GM18519 (cell line): ENCODE data around the gene BACH2.
A peak's percentile ranks its signal among the peaks of the same experiment; 100 is the strongest.
"Not testable (repeated sequence)": the region's sequence is repeated elsewhere in the genome, so short reads cannot be mapped to it uniquely, and the experiment has no call there.

ENCODE experiments used
- ATAC-seq: cut with Tn5 transposase; IDR thresholded peaks from one replicate; pipeline ENCODE4 v1.9.1; 2021; ENCODE audit warnings: mild to moderate bottlenecking, moderate library complexity; ENCODE audit not compliant: unreplicated experiment, low FRiP score

Gene BACH2

DNA sequence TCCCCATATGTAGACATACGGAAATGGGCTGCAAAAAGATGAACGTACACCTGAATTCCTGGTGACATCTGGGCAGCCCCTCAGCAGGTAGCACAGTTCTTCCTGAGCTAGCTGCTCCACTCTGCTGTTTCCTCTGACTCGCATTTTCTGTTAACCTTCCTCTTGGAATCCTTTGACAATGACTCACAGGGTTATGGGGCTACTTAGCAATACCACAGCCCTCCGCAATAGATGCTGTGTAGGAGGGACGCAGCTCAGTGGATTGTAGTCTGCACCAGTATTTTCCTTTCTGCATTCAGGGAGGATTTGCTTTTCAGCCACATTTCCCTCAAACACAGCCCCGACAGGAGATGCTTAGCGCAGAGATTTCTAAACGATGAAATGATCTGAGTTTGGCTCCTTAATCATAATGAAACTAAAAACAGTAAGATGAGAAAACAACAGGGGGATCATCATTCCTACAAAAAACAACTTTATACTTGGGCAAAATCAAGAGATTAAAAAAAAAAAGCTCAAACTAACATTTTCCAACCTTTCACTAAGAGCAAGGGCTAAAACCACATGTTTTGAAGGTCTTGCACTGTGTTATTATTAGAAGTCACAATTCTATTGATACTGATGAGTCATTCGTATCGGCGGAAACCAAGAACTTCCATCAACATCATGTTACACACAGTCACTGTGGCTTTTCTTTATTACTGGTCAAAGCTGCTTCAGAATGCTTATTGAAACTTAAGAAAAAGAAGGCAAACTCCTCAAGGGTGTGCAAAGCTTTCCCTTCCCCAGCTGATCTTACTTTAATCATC lies 12.2 kb downstream of the BACH2 start:
- peak; percentile 92 for ATAC-seq

- not testable (repeated sequence) for ATAC-seq
Measured at GRCh38 chr6:90282265-90282664, 14.4 kb downstream of the BACH2 start.

GRCh38 chr6:90278129-90278528 lies 18.5 kb downstream of the BACH2 start:
- ATAC-seq = no peak

DNA sequence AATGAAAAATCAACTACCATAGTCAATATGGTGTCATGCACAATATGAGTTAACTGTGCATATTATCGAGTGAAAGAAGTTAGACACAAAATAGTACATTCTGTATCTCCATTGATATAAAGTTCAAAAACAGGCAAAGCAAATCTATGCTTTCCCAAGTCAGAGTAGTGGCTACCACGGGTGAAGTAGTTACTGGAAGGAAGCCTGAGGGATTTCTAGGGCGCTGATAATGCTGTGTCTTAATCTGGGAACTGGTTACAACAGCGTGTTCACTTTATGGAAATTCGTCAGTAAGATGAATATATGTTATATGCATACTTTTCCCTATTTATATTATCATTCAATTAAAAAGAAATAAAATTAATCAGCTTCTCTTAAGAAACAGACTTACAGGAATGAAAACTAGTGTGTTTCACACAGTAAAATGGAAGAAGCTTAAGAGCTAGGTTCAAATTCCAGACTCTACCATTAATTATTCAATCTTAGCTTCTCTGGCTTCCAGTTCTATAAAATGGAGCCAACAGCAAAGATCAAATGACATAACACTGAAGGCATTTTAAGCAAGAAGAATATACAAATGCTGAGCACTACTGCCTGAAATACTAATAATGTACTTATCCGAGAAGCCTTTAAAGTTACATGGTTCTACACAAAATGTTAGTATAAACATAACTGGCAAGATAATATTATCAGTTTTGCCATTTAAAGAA lies 19.2 kb downstream of the BACH2 start:
- ATAC-seq = no peak

DNA sequence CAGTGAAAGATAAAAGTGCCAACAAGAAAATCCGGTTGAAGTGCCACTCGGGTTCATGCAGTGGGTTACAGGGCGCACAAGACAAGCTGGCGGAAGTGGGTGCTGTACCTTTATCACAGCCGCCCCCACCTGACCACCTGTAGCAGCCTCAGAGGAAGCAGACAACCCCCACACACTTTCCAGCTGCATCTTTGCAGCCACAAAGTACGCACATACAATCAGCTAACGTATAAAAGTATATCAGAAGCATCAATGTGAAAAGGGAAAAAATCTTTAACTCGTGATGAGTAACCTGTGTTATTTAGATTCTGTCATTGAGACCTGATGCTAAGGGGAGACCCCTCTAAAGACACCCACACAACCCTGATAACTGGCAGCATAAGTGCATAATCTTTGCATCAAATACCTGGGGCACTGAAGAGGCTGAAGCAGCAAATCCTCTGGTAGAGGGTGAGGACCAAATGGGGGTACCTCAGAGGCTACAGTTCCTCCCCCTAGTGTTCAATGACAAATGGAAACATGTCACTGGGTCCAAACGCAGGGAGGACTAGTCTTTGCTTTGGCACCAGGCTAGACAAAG lies 22.1 kb downstream of the BACH2 start:
- no peak for ATAC-seq

DNA sequence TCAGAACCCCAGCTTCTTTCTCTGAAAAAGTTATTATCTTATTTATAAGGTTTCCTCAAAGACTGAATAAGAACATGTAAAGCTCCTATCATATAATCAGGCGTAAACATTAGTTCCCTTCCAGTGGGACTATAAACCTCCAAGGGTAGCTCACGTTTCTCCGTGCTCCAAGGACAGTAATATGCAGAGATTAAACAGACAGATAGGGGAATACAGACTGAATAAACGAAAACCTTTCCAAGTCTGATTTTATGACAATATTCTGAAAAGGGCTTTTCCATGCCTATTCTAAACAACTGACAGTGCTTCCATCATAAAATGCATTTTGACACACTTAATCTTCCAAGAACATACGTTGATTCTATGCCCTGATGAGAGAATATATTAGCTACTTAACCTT lies 22.8 kb downstream of the BACH2 start:
- ATAC-seq = no peak

- no peak for ATAC-seq
Measured at GRCh38 chr6:90272895-90273294, 23.7 kb downstream of the BACH2 start.

- ATAC-seq = no peak
Measured at GRCh38 chr6:90271831-90272230, 24.8 kb downstream of the BACH2 start.

- no peak for ATAC-seq
Measured at GRCh38 chr6:90269334-90269733, 27.3 kb downstream of the BACH2 start.

GRCh38 chr6:90268178-90268577 lies 28.5 kb downstream of the BACH2 start:
- ATAC-seq = no peak

GRCh38 chr6:90266905-90267621 lies 29.6 kb downstream of the BACH2 start:
- no peak for ATAC-seq

DNA sequence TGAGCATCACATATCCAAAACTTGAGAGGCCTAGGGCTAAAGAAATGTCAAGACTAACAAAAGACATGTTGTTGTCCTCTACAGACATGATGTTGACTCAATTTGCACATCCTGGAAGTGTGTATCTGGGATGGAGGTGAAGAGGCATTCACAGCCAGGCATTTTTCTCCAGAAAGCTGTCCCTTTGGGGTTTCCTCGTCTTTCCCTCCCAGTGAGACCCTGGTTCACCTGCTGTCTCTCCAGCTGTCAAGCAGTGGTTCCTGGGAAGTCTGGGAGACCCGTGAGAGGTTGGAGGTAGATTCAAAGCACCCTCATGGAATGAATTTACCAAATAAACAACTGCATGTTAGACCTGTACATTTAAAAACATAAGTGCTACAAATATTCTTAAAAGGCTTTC lies 32.1 kb downstream of the BACH2 start:
- no peak for ATAC-seq

GRCh38 chr6:90263633-90264032 lies 33.0 kb downstream of the BACH2 start:
- no peak for ATAC-seq

DNA sequence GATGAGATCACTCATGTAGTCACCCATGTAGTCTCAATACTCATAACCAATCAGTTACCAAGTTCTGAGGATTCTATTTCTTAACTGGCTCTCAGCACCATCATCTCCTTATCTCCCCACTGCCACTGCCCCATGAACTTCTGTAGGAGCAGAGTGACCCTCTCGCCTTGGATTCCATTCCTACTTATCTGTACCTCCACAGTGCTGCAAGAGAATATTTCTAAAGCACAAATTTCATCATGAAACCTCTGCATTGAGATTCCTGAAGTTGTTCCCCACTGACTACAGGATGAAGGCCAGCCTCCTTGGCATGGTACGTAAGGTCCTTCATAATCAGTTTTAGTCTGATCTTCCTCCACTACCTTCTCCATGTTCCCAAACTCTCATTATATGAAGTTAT lies 34.8 kb downstream of the BACH2 start:
- ATAC-seq = no peak

GRCh38 chr6:90257486-90257738 lies 39.2 kb downstream of the BACH2 start:
- ATAC-seq = no peak

GRCh38 chr6:90256698-90257485 lies 39.8 kb downstream of the BACH2 start:
- no peak for ATAC-seq

DNA sequence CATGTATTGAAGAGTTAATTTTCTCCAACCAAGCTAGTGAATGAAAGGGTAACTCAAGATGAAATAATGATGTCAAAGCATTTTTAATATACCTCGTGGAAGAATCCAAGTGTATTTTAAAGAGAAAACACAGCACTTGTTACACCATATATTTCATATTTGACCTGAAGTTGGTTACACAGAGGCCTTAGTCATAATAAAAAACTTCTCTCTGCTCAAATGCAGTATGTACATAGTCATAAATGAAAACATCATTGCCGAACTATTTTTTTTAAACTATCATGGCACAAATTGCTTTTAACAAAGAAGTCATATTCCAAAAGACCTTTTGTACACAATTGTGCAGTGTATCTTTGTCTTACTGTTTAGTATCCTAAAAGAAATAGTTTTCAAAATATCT lies 43.0 kb downstream of the BACH2 start:
- no peak for ATAC-seq

DNA sequence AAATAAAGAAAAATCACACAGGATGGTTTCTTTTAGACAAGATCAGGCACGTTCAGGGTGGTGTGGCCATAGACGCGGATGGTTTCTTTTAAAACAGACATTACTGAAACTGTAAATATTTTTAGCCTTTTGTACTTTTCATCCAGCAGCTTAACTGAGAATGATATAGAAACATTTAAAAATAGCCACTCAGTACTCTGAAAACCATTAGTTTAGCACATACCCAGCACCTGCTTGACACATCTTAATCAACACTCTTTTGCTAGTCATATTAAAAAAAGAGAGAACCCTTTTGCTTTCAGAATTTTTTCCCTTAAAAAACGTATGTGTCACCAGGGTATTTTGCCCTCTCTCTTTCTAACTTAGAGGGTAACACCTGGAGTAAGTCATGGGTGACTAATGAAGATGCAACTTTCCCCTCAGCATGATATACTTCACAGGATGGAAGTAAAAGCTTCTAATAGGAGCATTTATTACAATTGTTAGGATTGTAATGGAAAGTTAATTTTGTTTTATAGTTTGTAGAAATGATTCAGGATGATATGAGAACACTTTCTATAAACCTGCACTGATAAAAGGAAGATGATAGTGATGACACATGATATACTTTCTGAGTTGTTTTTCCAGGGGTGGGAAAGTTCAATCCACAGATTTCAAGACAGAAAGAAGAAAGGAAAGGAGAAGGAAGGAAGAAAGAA lies 45.2 kb downstream of the BACH2 start:
- ATAC-seq = peak; percentile 94

DNA sequence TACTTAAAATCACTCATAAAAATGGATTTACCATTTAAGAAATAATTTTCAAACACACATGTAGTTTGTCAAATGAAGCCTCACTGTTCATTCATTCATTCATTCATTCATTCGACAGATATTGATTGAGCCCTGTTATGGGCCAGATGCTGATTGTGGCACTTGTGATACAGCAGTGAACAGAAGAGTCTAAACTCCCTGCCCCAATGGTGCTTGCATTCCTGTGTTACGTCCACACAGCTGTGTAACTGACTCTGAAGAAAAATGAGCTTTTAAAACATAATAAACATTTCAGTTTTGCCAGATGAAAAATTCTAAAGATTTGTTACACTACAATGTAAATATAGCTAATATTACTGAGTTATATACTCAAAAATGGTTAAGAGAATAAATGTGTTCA lies 46.2 kb downstream of the BACH2 start:
- ATAC-seq = no peak

DNA sequence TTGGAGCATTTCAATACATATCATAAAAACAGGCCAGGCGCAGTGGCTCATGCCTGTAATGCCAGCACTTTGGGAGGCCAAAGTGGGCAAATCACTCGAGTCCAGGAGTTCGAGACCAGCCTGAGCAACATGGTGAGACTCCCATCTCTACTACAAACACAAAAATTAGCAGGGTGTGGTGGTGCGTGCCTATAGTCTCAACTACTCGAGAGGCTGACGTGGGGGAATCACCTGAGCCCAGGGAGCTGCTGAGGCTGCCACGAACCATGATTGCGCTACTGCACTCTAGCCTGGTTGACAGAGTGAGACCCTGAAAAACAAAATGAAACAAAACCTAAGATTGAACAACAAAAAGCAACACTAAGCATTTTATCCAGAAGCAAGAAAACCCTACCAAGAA lies 47.2 kb downstream of the BACH2 start:
- ATAC-seq = no peak
